Measurements from ENCODE around the gene HTR3D. TPM values are rescaled to one million over a fixed set of nuclear protein-coding genes. Genes with fewer than 3 reads are reported as not detected.
"Not testable (repeated sequence)": the region's sequence is repeated elsewhere in the genome, so short reads cannot be mapped to it uniquely, and the experiment has no call there.

HTR3D gene
- total RNA-seq, 1 experiment from 2014 or later, result not detected

DNA sequence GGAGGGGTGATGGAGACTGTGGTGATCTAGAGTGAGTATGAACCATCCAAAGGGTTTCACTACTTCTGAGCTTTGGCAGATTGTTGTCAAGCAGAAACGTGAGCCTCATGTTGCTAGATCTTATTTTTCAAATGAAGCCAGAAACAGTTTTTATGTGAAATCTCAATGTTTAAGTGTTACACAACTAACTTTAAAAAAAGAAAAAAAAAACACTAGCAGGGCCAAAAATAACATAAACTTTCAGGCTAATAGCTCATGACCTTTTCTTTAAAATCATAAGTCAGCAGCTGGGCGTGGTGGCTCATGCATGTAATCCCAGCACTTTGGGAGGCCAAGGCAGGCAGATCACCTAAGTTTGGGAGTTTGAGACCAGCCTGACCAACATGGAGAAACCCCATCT is 2.1 kb upstream of the HTR3D start:
- no peak for DNase-seq (ENCODE audit: low spot score)
- Histone ChIP-seq H3K9me3 (ENCODE audit: low read depth, low read length, poor library complexity, severe bottlenecking) (no peaks in the 10 kb centered on the region), H3K4me1 (ENCODE audit: insufficient read depth, low read length, poor library complexity, severe bottlenecking) (no peaks in the 10 kb centered on the region), H3K27me3 (replicated peaks; ENCODE audit: insufficient read depth, low read depth, low read length, poor library complexity) (peaks cover 22% of the 10 kb centered on the region), H3K36me3 (ENCODE audit: insufficient read depth, low read length, poor library complexity, severe bottlenecking) (no peaks in the 10 kb centered on the region), H3K4me3 (ENCODE audit: low read depth, low read length, poor library complexity, severe bottlenecking) (no peak overlapping the region), H3K27ac (ENCODE audit: low read depth, low read length, poor library complexity, severe bottlenecking) (no peak overlapping the region)
- intact Hi-C loops (cut with micrococcal nuclease; ENCODE audit: unreplicated experiment), result no loop called here
- ChIA-PET POLR2A (ENCODE audit: low non-redundant PET) (interaction anchor here (0.6 kb wide), 1 partner anchor 13 kb away, joined by 10 read pairs; no protein-coding TSS in a partner anchor), CTCF (no interaction called here)
- TF ChIP-seq CTCF (conservative IDR thresholded peaks at IDR 0.05; ENCODE audit: low read depth, low read length) (no peak), EZH2 (IDR thresholded peaks at IDR 0.05; ENCODE audit: borderline replicate concordance, low read depth, low read length, poor library complexity, severe bottlenecking) (no peak)
- no TSS peak for BruUV-seq (replicated peaks)

GRCh38 chr3:184030536-184030935 is 1.0 kb upstream of the HTR3D start:
- no peaks in the 10 kb centered on the region for H3K36me3 ChIP-seq (ENCODE audit: insufficient read depth, low read length, poor library complexity, severe bottlenecking)
- no peak overlapping the region for H3K27ac ChIP-seq (ENCODE audit: low read depth, low read length, poor library complexity, severe bottlenecking)
- no TSS peak for BruUV-seq (replicated peaks)
- TF ChIP-seq CTCF (conservative IDR thresholded peaks at IDR 0.05; ENCODE audit: low read depth, low read length) (no peak), EZH2 (IDR thresholded peaks at IDR 0.05; ENCODE audit: borderline replicate concordance, low read depth, low read length, poor library complexity, severe bottlenecking) (no peak)
- POLR2A ChIA-PET (ENCODE audit: low non-redundant PET), result no interaction called here
- CTCF ChIA-PET, result no interaction called here
- intact Hi-C loops (cut with micrococcal nuclease; ENCODE audit: unreplicated experiment), result no loop called here
- H3K9me3 ChIP-seq (ENCODE audit: low read depth, low read length, poor library complexity, severe bottlenecking), result no peaks in the 10 kb centered on the region
- DNase-seq (ENCODE audit: low spot score), result no peak
- no peak overlapping the region for H3K4me3 ChIP-seq (ENCODE audit: low read depth, low read length, poor library complexity, severe bottlenecking)
- H3K4me1 ChIP-seq (ENCODE audit: insufficient read depth, low read length, poor library complexity, severe bottlenecking), result no peaks in the 10 kb centered on the region
- peaks cover 31% of the 10 kb centered on the region for H3K27me3 ChIP-seq (replicated peaks; ENCODE audit: insufficient read depth, low read depth, low read length, poor library complexity)

DNA sequence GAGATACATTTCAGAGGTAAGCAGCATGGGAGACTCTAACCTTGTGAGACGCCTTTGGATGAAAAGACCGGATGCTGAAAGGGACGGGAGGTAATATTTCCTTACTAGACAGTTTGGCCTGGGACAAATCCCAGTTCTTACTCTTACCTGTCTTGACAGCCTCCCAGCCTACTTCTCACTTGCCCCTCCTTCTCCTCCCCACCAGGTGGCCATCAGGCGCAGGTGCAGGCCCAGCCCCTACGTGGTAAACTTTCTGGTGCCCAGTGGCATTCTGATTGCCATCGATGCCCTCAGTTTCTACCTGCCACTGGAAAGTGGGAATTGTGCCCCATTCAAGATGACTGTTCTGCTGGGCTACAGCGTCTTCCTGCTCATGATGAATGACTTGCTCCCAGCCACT is 6.3 kb downstream of the HTR3D start:
- peaks cover 18% of the 10 kb centered on the region for H3K4me1 ChIP-seq (ENCODE audit: insufficient read depth, low read length, poor library complexity, severe bottlenecking)
- DNase-seq (ENCODE audit: low spot score), result no peak
- intact Hi-C loops (cut with micrococcal nuclease; ENCODE audit: unreplicated experiment), result no loop called here
- H3K27ac ChIP-seq (ENCODE audit: low read depth, low read length, poor library complexity, severe bottlenecking), result no peak overlapping the region
- no peaks in the 10 kb centered on the region for H3K36me3 ChIP-seq (ENCODE audit: insufficient read depth, low read length, poor library complexity, severe bottlenecking)
- peaks cover 27% of the 10 kb centered on the region for H3K27me3 ChIP-seq (replicated peaks; ENCODE audit: insufficient read depth, low read depth, low read length, poor library complexity)
- H3K4me3 ChIP-seq (ENCODE audit: low read depth, low read length, poor library complexity, severe bottlenecking), result no peak overlapping the region
- no TSS peak for BruUV-seq (replicated peaks)
- H3K9me3 ChIP-seq (ENCODE audit: low read depth, low read length, poor library complexity, severe bottlenecking), result no peaks in the 10 kb centered on the region
- ChIA-PET CTCF (no interaction called here), POLR2A (ENCODE audit: low non-redundant PET) (no interaction called here)
- no peak for TF ChIP-seq CTCF (conservative IDR thresholded peaks at IDR 0.05; ENCODE audit: low read depth, low read length)
- TF ChIP-seq EZH2 (IDR thresholded peaks at IDR 0.05; ENCODE audit: borderline replicate concordance, low read depth, low read length, poor library complexity, severe bottlenecking), result no peak

DNA sequence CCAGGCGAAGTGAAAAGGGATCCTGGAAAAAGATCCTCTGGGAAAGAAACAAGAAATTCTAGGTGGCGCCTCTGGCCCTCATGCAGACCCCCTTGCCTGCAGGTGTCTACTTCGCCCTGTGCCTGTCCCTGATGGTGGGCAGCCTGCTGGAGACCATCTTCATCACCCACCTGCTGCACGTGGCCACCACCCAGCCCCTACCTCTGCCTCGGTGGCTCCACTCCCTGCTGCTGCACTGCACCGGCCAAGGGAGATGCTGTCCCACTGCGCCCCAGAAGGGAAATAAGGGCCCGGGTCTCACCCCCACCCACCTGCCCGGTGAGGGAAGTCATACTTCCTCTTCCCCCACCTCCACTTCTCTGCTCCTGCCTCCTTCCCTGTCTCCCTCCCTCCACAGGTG is 6.8 kb downstream of the HTR3D start:
- H3K27ac ChIP-seq (ENCODE audit: low read depth, low read length, poor library complexity, severe bottlenecking); DNase-seq (ENCODE audit: low spot score); H3K4me3 ChIP-seq (ENCODE audit: low read depth, low read length, poor library complexity, severe bottlenecking); H3K9me3 ChIP-seq (ENCODE audit: low read depth, low read length, poor library complexity, severe bottlenecking); BruUV-seq (replicated peaks); intact Hi-C loops (cut with micrococcal nuclease; ENCODE audit: unreplicated experiment); H3K36me3 ChIP-seq (ENCODE audit: insufficient read depth, low read length, poor library complexity, severe bottlenecking); CTCF ChIA-PET; POLR2A ChIA-PET (ENCODE audit: low non-redundant PET): not testable (repeated sequence)
- peaks cover 29% of the 10 kb centered on the region for H3K27me3 ChIP-seq (replicated peaks; ENCODE audit: insufficient read depth, low read depth, low read length, poor library complexity)
- H3K4me1 ChIP-seq (ENCODE audit: insufficient read depth, low read length, poor library complexity, severe bottlenecking), result peaks cover 18% of the 10 kb centered on the region

Measured in A673 (cell line).